Stimulated activated CD4-positive, alpha-beta T cell treated with anti-CD3 and anti-CD28 coated beads, Interleukin-15, amount 100 ng/mL, for 24 hours (primary cell): ENCODE data around the gene JCAD.
"Not testable (repeated sequence)": the region's sequence is repeated elsewhere in the genome, so short reads cannot be mapped to it uniquely, and the experiment has no call there.

Source experiments
- DNase-seq: peaks from one replicate; pipeline ENCODE4 v3.0.0-alpha.2; 2020

Gene JCAD

GRCh38 chr10:30022590-30022989 lies 36.8 kb downstream of the JCAD start:
- DNase-seq, result no peak

- no peak for DNase-seq
These were observed 39.9 kb downstream of the JCAD start for GRCh38 chr10:30019468-30019867.

- DNase-seq, result no peak
These were observed 40.9 kb downstream of the JCAD start for GRCh38 chr10:30018496-30018895.

- DNase-seq, result no peak
These were observed 41.4 kb downstream of the JCAD start for GRCh38 chr10:30017966-30018365.

GRCh38 chr10:30017556-30017955 lies 41.8 kb downstream of the JCAD start:
- no peak for DNase-seq

GRCh38 chr10:30014511-30014910 lies 44.9 kb downstream of the JCAD start:
- DNase-seq, result no peak

GRCh38 chr10:30013757-30014156 lies 45.6 kb downstream of the JCAD start:
- DNase-seq, result no peak

GRCh38 chr10:30011956-30012647 lies 47.3 kb downstream of the JCAD start:
- DNase-seq, result no peak

GRCh38 chr10:30011396-30011795 lies 48.0 kb downstream of the JCAD start:
- DNase-seq, result no peak

GRCh38 chr10:30007406-30007805 lies 52.0 kb downstream of the JCAD start:
- no peak for DNase-seq

GRCh38 chr10:30006410-30006809 lies 53.0 kb downstream of the JCAD start:
- DNase-seq, result no peak

GRCh38 chr10:30005116-30005515 lies 54.3 kb downstream of the JCAD start:
- DNase-seq, result not testable (repeated sequence)

- peak; percentile 78 for DNase-seq
These were observed 56.7 kb downstream of the JCAD start for GRCh38 chr10:30002426-30003266.

- no peak for DNase-seq
These were observed 58.4 kb downstream of the JCAD start for GRCh38 chr10:30000802-30001571.

GRCh38 chr10:29998142-29998808 lies 61.1 kb downstream of the JCAD start:
- peak; percentile 82 for DNase-seq

GRCh38 chr10:29994811-29995210 lies 64.6 kb downstream of the JCAD start:
- DNase-seq, result no peak

- DNase-seq, result no peak
These were observed 66.0 kb downstream of the JCAD start for GRCh38 chr10:29993319-29993915.

GRCh38 chr10:29992914-29993313 lies 66.5 kb downstream of the JCAD start:
- DNase-seq, result no peak

GRCh38 chr10:29991382-29991781 lies 68.0 kb downstream of the JCAD start:
- DNase-seq, result no peak

GRCh38 chr10:29987471-29987870 lies 71.9 kb downstream of the JCAD start:
- no peak for DNase-seq

GRCh38 chr10:29982997-29983648 lies 76.3 kb downstream of the JCAD start:
- DNase-seq, result no peak

GRCh38 chr10:29981510-29981909 lies 77.9 kb downstream of the JCAD start:
- no peak for DNase-seq
